ENCODE results near the gene LANCL3. TPM values are rescaled to one million over a fixed set of nuclear protein-coding genes. Genes with fewer than 3 reads are reported as not detected.
"Not testable (repeated sequence)": the region's sequence is repeated elsewhere in the genome, so short reads cannot be mapped to it uniquely, and the experiment has no call there.

LANCL3 gene
- total RNA-seq, 1 donor from 2014 or later: 0.02 TPM

GRCh38 chrX:37543324-37543723, 28.1 kb upstream of the LANCL3 start:
- H3K9ac ChIP-seq: no peak overlapping the region
- H3K4me1 ChIP-seq: no peaks in the 10 kb centered on the region
- H3K4me3 ChIP-seq: no peak overlapping the region
- no peak overlapping the region for H3K4me2 ChIP-seq
- no peaks in the 10 kb centered on the region for H3K36me3 Mint-ChIP-seq
- no peaks in the 10 kb centered on the region for H3K27me3 ChIP-seq
- H4K20me1 ChIP-seq (ENCODE audit: low read depth): no peaks in the 10 kb centered on the region
- no peak overlapping the region for H2AFZ ChIP-seq (replicated peaks)
- H3F3A ChIP-seq (ENCODE audit: low read depth): no peaks in the 10 kb centered on the region
- no peaks in the 10 kb centered on the region for H3K27me3 Mint-ChIP-seq (ENCODE audit: insufficient read depth, low read depth)
- no peaks in the 10 kb centered on the region for H3K79me2 ChIP-seq (ENCODE audit: low read depth)
- peaks cover 3% of the 10 kb centered on the region for H3K9me3 Mint-ChIP-seq
- no peaks in the 10 kb centered on the region for H3K9me3 ChIP-seq (ENCODE audit: low read depth)
- TF ChIP-seq EZH2 (IDR thresholded peaks at IDR 0.05): no peak
- TF ChIP-seq, protein P1, sequence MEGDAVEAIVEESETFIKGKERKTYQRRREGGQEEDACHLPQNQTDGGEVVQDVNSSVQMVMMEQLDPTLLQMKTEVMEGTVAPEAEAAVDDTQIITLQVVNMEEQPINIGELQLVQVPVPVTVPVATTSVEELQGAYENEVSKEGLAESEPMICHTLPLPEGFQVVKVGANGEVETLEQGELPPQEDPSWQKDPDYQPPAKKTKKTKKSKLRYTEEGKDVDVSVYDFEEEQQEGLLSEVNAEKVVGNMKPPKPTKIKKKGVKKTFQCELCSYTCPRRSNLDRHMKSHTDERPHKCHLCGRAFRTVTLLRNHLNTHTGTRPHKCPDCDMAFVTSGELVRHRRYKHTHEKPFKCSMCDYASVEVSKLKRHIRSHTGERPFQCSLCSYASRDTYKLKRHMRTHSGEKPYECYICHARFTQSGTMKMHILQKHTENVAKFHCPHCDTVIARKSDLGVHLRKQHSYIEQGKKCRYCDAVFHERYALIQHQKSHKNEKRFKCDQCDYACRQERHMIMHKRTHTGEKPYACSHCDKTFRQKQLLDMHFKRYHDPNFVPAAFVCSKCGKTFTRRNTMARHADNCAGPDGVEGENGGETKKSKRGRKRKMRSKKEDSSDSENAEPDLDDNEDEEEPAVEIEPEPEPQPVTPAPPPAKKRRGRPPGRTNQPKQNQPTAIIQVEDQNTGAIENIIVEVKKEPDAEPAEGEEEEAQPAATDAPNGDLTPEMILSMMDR (IDR thresholded peaks at IDR 0.05): no peak
- no peak for TF ChIP-seq EZH2phosphoT487 (IDR thresholded peaks at IDR 0.05)
- H3K27ac ChIP-seq: no peak overlapping the region
- H3K36me3 ChIP-seq: no peaks in the 10 kb centered on the region
- no peak overlapping the region for H3K4me3 Mint-ChIP-seq
- DNase-seq (ENCODE audit: low spot score): no peak
- H3K27ac Mint-ChIP-seq: no peak overlapping the region
- no peaks in the 10 kb centered on the region for H3K4me1 Mint-ChIP-seq

DNA sequence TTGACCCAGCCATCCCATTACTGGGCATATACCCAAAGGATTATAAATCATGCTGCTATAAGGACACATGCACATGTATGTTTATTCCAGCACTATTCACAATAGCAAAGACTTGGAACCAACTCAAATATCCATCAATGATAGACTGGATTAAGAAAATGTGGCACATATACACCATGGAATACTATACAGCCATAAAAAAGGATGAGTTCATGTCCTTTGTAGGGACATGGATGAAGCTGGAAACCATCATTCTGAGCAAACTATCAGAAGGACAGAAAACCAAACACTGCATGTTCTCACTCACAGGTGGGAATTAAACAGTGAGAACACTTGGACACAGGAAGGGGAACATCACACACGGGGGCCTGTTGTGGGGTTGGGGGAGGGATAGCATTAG, 26.9 kb upstream of the LANCL3 start:
- H3K27me3 ChIP-seq, H3K4me3 Mint-ChIP-seq, H3K9me3 Mint-ChIP-seq: not testable (repeated sequence)

GRCh38 chrX:37545066-37545465, 26.4 kb upstream of the LANCL3 start:
- peaks cover 3% of the 10 kb centered on the region for H3K9me3 Mint-ChIP-seq
- no peak for DNase-seq (ENCODE audit: low spot score)
- TF ChIP-seq EZH2phosphoT487 (IDR thresholded peaks at IDR 0.05) (no peak), EZH2 (IDR thresholded peaks at IDR 0.05) (no peak)
- TF ChIP-seq, protein P1 (IDR thresholded peaks at IDR 0.05): no peak
- Histone ChIP-seq H3K9me3 (ENCODE audit: low read depth) (no peaks in the 10 kb centered on the region), H3K4me2 (no peak overlapping the region), H3K4me3 (no peak overlapping the region), H3F3A (ENCODE audit: low read depth) (no peaks in the 10 kb centered on the region), H4K20me1 (ENCODE audit: low read depth) (no peaks in the 10 kb centered on the region), H3K4me1 (no peaks in the 10 kb centered on the region), H3K27ac (no peak overlapping the region), H3K36me3 (no peaks in the 10 kb centered on the region), H2AFZ (replicated peaks) (no peak overlapping the region), H3K27me3 (no peaks in the 10 kb centered on the region), H3K9ac (no peak overlapping the region), H3K79me2 (ENCODE audit: low read depth) (no peaks in the 10 kb centered on the region)
- H3K4me1 Mint-ChIP-seq: no peaks in the 10 kb centered on the region
- H3K27me3 Mint-ChIP-seq (ENCODE audit: insufficient read depth, low read depth): no peaks in the 10 kb centered on the region
- no peak overlapping the region for H3K27ac Mint-ChIP-seq
- no peak overlapping the region for H3K4me3 Mint-ChIP-seq
- no peaks in the 10 kb centered on the region for H3K36me3 Mint-ChIP-seq

More for the DNA sequence above, 26.9 kb upstream of the LANCL3 start:
- H3K27ac Mint-ChIP-seq; H3K27ac ChIP-seq; H3K4me1 ChIP-seq; H3K9ac ChIP-seq; H3K4me3 ChIP-seq; H3K36me3 Mint-ChIP-seq; H2AFZ ChIP-seq (replicated peaks); H3F3A ChIP-seq (ENCODE audit: low read depth); H3K4me2 ChIP-seq; H3K9me3 ChIP-seq (ENCODE audit: low read depth); DNase-seq (ENCODE audit: low spot score); H3K27me3 Mint-ChIP-seq (ENCODE audit: insufficient read depth, low read depth); H4K20me1 ChIP-seq (ENCODE audit: low read depth); H3K4me1 Mint-ChIP-seq; H3K36me3 ChIP-seq; H3K79me2 ChIP-seq (ENCODE audit: low read depth): not testable (repeated sequence)

DNA sequence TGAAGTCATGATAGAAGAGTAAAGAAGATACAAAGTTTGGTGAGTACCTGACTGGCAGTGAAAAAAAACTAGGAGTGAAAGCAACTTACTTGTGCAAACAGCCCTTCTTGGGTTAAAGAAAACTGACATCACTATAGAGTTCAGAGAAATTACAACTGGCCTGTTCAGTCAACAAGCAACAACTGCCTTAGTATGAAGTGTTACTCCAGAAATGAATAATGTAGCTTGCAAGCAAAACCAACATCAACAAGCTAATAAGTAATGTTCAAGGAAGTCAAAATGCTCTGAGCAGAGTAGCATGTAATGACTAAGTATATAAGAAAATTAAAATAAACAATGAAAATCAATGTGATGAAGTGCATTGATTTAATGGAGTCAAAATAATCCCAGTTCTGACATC, 21.8 kb upstream of the LANCL3 start:
- not testable (repeated sequence) for H2AFZ ChIP-seq (replicated peaks); H3K36me3 Mint-ChIP-seq; H3F3A ChIP-seq (ENCODE audit: low read depth); H3K27ac ChIP-seq; H3K27me3 Mint-ChIP-seq (ENCODE audit: insufficient read depth, low read depth); DNase-seq (ENCODE audit: low spot score); H3K4me1 Mint-ChIP-seq; H3K79me2 ChIP-seq (ENCODE audit: low read depth); H3K4me2 ChIP-seq; H3K9ac ChIP-seq; H3K4me3 ChIP-seq; H3K4me3 Mint-ChIP-seq; H3K4me1 ChIP-seq; H3K27me3 ChIP-seq; H3K9me3 Mint-ChIP-seq; H3K9me3 ChIP-seq (ENCODE audit: low read depth); H4K20me1 ChIP-seq (ENCODE audit: low read depth); H3K27ac Mint-ChIP-seq; H3K36me3 ChIP-seq

Measured in neural progenitor cell (in vitro differentiated cells).